SK-MEL-5 (cell line): ENCODE measurements around the gene ADCY2. TPM values are rescaled to one million over a fixed set of nuclear protein-coding genes. Genes with fewer than 3 reads are reported as not detected.
A peak's percentile ranks its signal among the peaks of the same experiment; 100 is the strongest.

Source experiments
- DNase-seq: peaks from one replicate; pipeline ENCODE4 v3.0.0-alpha.2; 2016; ENCODE audit warnings: low read depth, low spot score
- in situ Hi-C: cut with HindIII; loops from 2 replicates; pipeline ENCODE4 v1.10.0; 2016; ENCODE audit warnings: low sequenced_read_pairs, high pct_unique_total_duplicates, low pct_unique_long_range_greater_than_20kb
- total RNA-seq: library from RNA; depleted of rRNA; stranded (reverse); fragments of >200 nt; shearing (Covaris generic); gene quantifications from 2 replicates; pipeline ENCODE4 v1.2.3, GENCODE V29; 2014

ADCY2 gene
- total RNA-seq, 1 experiment from 2014 or later, result 31.4 TPM

- in situ Hi-C loops, result no loop called here
- no peak for DNase-seq
These were observed 3.3 kb upstream of the ADCY2 start for GRCh38 chr5:7392693-7393024.

DNA sequence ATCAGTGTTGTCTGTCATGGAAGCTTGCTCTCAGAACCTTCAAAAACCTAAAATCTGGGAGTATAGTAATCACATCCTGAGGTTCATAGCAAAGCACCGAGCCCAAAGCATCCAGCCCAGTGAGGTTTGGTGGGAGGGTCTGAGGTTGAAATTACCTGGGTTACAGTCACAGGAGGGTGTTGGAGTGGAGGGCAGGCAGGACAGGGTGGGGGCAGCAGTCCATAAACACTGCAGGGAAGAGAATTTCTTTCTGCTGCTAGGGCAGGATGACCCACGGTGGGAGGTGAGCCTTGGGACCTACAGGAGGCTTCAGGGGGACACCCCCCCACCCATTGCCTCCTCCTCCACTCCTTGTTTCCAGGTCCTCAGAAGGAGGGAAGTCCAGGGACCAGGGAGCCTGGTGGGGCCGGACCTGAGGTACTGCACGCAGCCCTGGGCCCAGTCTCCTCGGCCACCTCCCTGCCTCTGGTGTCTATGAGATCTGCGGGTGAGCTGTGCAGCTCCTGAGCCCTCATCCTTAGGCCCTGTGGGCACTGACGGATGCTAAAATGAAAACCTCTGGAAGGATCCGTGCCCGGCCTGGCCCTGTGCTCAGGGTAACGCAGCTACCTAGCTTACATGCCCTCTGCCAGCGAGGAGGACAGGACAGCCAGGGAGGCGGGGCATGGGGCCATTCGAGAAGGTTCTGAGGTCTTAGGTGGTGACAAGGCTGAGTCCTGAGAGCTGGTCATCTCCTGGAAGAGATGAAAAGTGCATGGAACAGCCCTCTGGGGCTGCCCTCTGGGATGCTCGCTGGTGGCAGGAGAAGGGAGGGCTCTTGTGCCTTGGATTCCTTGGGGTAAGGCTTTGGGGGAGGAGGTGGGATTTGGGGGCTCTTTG is 1.8 kb upstream of the ADCY2 start:
- in situ Hi-C loops, result no loop called here
- DNase-seq, result no peak

- no peak for DNase-seq
- in situ Hi-C loops, result no loop called here
These were observed 978 bp upstream of the ADCY2 start for GRCh38 chr5:7394889-7395431.

- DNase-seq, result no peak
- in situ Hi-C loops, result no loop called here
These were observed 449 bp upstream of the ADCY2 start for GRCh38 chr5:7395432-7395946.

- in situ Hi-C loops, result no loop called here
- peak; percentile 90 for DNase-seq
These were observed 946 bp downstream of the ADCY2 start for GRCh38 chr5:7396713-7397454.

DNA sequence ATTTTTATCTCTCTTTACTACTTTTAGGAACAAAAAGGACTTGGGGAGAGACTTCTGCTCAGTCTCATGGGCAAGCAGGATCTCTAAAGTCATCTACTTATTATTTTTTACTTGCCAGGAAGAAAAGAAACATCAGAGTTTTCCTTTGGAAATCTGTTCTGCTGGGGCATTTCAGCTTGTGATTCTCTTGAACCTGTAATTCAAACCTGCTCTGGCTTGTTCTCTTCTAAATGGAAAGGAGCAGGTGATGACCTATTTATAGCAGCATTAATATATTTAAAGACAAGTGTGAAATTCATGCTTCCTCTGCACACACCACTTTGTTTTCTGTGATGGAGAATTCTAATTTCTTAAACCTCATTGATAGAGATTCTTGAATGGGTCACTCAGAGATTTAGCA is 2.0 kb downstream of the ADCY2 start:
- DNase-seq, result no peak
- in situ Hi-C loops, result no loop called here

- peak; percentile 51 for DNase-seq
- in situ Hi-C loops, result no loop called here
These were observed 2.8 kb downstream of the ADCY2 start for GRCh38 chr5:7398596-7399280.

- DNase-seq, result no peak
- in situ Hi-C loops, result no loop called here
These were observed 9.3 kb downstream of the ADCY2 start for GRCh38 chr5:7405277-7405676.

DNA sequence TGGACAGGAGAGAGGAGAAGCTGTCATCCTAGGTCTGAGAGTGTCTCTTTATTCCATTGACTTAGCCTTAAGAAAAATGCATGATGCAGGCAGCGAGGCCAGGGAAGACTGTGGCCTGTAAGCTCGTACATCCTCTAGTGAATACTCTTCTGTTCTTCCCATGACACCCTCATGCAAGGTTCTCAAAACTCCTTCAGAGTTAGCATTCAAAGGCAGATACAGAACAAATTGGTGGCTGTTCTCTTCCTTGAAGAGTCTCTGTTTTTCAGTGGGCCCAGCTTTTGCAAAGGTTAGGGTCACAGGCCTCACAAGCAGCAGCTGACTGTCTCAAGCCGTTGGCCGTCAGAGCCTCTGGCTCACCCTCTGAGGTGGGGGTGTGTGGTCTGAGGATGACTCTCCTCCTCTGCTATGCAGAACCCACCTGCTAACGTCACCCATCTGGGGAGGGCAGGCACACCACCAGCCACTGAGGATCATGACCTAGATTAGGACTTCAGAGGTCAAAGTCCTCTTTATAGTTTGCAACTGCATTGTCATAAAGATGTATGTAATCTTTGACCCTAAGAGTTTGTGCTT is 15.1 kb downstream of the ADCY2 start:
- in situ Hi-C loops, result no loop called here
- DNase-seq, result peak; percentile 100

- in situ Hi-C loops, result no loop called here
- peak; percentile 44 for DNase-seq
These were observed 16.5 kb downstream of the ADCY2 start for GRCh38 chr5:7412409-7412808.

DNA sequence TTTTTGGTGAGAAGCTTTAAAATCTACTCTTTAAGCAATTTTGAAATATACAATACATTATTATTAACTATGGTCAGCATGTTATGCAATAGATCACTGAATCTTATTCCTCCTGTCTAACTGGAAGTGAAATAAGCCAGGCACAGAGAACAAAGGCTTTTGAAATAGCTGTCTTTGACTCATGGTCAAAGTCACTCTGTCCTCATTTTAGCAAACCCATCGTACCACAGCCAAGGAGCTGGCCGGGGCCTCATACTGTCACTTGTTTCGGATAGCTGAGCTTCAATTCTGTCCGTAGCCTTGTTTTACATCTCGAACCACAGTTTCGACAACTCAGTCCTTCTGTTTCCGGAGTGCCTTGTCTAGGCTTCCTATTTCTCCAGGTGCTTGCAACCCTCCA is 19.2 kb downstream of the ADCY2 start:
- DNase-seq, result peak; percentile 38
- in situ Hi-C loops, result no loop called here

GRCh38 chr5:7415587-7416535 is 19.9 kb downstream of the ADCY2 start:
- in situ Hi-C loops, result no loop called here
- DNase-seq, result no peak

DNA sequence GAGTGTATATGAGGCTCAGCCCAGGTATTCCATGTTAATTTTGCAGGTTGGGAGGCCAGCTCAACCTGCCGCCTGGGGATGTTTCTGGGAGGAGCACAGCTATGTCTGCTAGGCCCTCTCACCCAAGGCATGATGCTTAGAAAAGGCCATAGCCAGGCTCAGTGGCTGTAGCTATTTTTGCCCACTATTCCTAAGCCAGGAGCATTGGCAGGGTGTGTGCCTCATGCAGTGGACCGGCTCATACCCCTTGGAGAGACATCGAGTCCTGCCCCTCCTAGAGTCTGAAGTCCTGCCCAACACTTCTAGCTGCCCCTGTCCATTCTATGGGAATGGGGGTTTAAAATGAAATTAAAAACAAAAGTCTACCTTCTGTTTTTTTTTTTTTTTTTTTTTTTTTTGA is 22.3 kb downstream of the ADCY2 start:
- DNase-seq, result no peak
- in situ Hi-C loops, result no loop called here

DNA sequence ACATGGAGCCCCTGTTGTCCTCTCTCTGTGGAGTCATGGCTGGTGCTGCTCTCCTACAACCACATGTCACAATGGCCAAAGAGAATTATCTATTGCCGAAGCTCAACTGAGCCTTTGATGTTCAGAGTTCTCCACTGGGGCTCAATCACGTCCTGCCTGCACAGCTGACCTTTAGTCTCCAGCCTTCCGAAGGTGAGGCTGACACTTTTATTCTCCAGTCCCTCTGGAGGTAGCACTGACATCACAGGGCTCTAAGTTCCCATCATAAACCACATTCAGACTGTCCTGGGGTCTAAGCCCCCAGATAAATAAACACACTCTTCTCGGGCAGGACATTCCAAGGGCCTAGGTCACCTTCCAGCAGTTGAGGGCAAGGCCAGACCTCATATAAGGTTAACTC is 23.4 kb downstream of the ADCY2 start:
- in situ Hi-C loops, result no loop called here
- DNase-seq, result no peak

DNA sequence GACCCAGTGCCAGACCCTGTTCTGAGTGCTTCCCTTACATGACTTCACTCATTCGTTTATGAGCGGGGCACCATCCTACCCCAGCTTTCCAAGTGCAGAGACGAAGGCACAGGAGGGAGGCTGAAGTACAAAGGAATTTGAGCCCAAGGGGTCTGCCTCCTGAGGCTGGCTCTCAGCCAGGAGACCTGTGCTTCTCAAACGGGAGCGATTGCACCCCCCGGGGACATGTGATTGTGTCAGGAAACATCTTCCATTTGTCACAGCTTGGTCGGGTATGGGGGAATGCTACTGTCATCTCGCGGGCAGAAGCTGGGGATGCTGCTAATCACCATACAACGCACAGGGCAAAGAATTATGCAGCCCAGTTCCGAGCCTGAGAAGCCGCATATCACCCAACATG is 23.9 kb downstream of the ADCY2 start:
- DNase-seq, result no peak
- in situ Hi-C loops, result no loop called here

GRCh38 chr5:7420510-7421280 is 24.8 kb downstream of the ADCY2 start:
- DNase-seq, result no peak
- in situ Hi-C loops, result no loop called here
